ENCODE measurements around the gene NOL8.

Gene NOL8

GRCh38 chr9:92328225-92328624, 3.1 kb upstream of the NOL8 start:
- H3K4me1 ChIP-seq (ENCODE audit: insufficient read depth, low read length) = peaks cover 19% of the 10 kb centered on the region
- H3K36me3 ChIP-seq (ENCODE audit: insufficient read depth, low read length) = peaks cover under 1% of the 10 kb centered on the region; the same call in 1 of the 2 replicates
- H3K9ac ChIP-seq (ENCODE audit: low read depth, low read length) = no peak overlapping the region
- no peaks in the 10 kb centered on the region for H3K9me3 ChIP-seq (ENCODE audit: control insufficient read depth, insufficient read depth, low read length)

GRCh38 chr9:92327283-92327850, 2.2 kb upstream of the NOL8 start:
- Histone ChIP-seq H3K36me3 (ENCODE audit: insufficient read depth, low read length) (peaks cover 6% of the 10 kb centered on the region), H3K9ac (ENCODE audit: low read depth, low read length) (peak overlapping the region; percentile 65; the same call in 1 of the 2 replicates), H3K9me3 (ENCODE audit: control insufficient read depth, insufficient read depth, low read length) (no peaks in the 10 kb centered on the region), H3K4me1 (ENCODE audit: insufficient read depth, low read length) (peaks cover 19% of the 10 kb centered on the region)

GRCh38 chr9:92325991-92326500, 896 bp upstream of the NOL8 start:
- Histone ChIP-seq H3K4me1 (ENCODE audit: insufficient read depth, low read length) (peaks cover 19% of the 10 kb centered on the region), H3K9ac (ENCODE audit: low read depth, low read length) (peak overlapping the region; percentile 65), H3K9me3 (ENCODE audit: control insufficient read depth, insufficient read depth, low read length) (no peaks in the 10 kb centered on the region), H3K36me3 (ENCODE audit: insufficient read depth, low read length) (peaks cover 6% of the 10 kb centered on the region)

- Histone ChIP-seq H3K9ac (ENCODE audit: low read depth, low read length) (peak overlapping the region; percentile 65), H3K4me1 (ENCODE audit: insufficient read depth, low read length) (peaks cover 19% of the 10 kb centered on the region), H3K36me3 (ENCODE audit: insufficient read depth, low read length) (peaks cover 10% of the 10 kb centered on the region), H3K9me3 (ENCODE audit: control insufficient read depth, insufficient read depth, low read length) (no peaks in the 10 kb centered on the region)
Measured at GRCh38 chr9:92324889-92325268, 271 bp downstream of the NOL8 start.

- peaks cover 14% of the 10 kb centered on the region for H3K36me3 ChIP-seq (ENCODE audit: insufficient read depth, low read length)
- H3K9me3 ChIP-seq (ENCODE audit: control insufficient read depth, insufficient read depth, low read length) = no peaks in the 10 kb centered on the region
- peak overlapping the region; percentile 65 for H3K9ac ChIP-seq (ENCODE audit: low read depth, low read length)
- H3K4me1 ChIP-seq (ENCODE audit: insufficient read depth, low read length) = peaks cover 19% of the 10 kb centered on the region
Measured at GRCh38 chr9:92324431-92324830, 719 bp downstream of the NOL8 start.

GRCh38 chr9:92315456-92315855, 9.7 kb downstream of the NOL8 start:
- Histone ChIP-seq H3K9me3 (ENCODE audit: control insufficient read depth, insufficient read depth, low read length) (no peaks in the 10 kb centered on the region), H3K9ac (ENCODE audit: low read depth, low read length) (no peak overlapping the region), H3K36me3 (ENCODE audit: insufficient read depth, low read length) (peaks cover 34% of the 10 kb centered on the region), H3K4me1 (ENCODE audit: insufficient read depth, low read length) (no peaks in the 10 kb centered on the region)

GRCh38 chr9:92313624-92314012, 11.5 kb downstream of the NOL8 start:
- no peaks in the 10 kb centered on the region for H3K9me3 ChIP-seq (ENCODE audit: control insufficient read depth, insufficient read depth, low read length)
- H3K9ac ChIP-seq (ENCODE audit: low read depth, low read length) = no peak overlapping the region
- peaks cover 34% of the 10 kb centered on the region for H3K36me3 ChIP-seq (ENCODE audit: insufficient read depth, low read length)
- H3K4me1 ChIP-seq (ENCODE audit: insufficient read depth, low read length) = no peaks in the 10 kb centered on the region

- Histone ChIP-seq H3K9me3 (ENCODE audit: control insufficient read depth, insufficient read depth, low read length) (no peaks in the 10 kb centered on the region), H3K36me3 (ENCODE audit: insufficient read depth, low read length) (peaks cover 37% of the 10 kb centered on the region), H3K9ac (ENCODE audit: low read depth, low read length) (no peak overlapping the region)
Measured at GRCh38 chr9:92312887-92313623, 12.1 kb downstream of the NOL8 start.

GRCh38 chr9:92310562-92310961, 14.6 kb downstream of the NOL8 start:
- H3K9me3 ChIP-seq (ENCODE audit: control insufficient read depth, insufficient read depth, low read length) = no peaks in the 10 kb centered on the region
- H3K9ac ChIP-seq (ENCODE audit: low read depth, low read length) = no peak overlapping the region
- H3K36me3 ChIP-seq (ENCODE audit: insufficient read depth, low read length) = peaks cover 41% of the 10 kb centered on the region
- H3K4me1 ChIP-seq (ENCODE audit: insufficient read depth, low read length) = no peaks in the 10 kb centered on the region

More at GRCh38 chr9:92312887-92313623, 12.1 kb downstream of the NOL8 start:
- H3K4me1 ChIP-seq (ENCODE audit: insufficient read depth, low read length) = no peaks in the 10 kb centered on the region

GRCh38 chr9:92308893-92309292, 16.3 kb downstream of the NOL8 start:
- no peaks in the 10 kb centered on the region for H3K9me3 ChIP-seq (ENCODE audit: control insufficient read depth, insufficient read depth, low read length)
- H3K9ac ChIP-seq (ENCODE audit: low read depth, low read length) = no peak overlapping the region
- no peaks in the 10 kb centered on the region for H3K4me1 ChIP-seq (ENCODE audit: insufficient read depth, low read length)
- H3K36me3 ChIP-seq (ENCODE audit: insufficient read depth, low read length) = peaks cover 37% of the 10 kb centered on the region

GRCh38 chr9:92300936-92301335, 24.2 kb downstream of the NOL8 start:
- peaks cover 7% of the 10 kb centered on the region for H3K36me3 ChIP-seq (ENCODE audit: insufficient read depth, low read length)
- H3K9ac ChIP-seq (ENCODE audit: low read depth, low read length) = no peak overlapping the region
- H3K9me3 ChIP-seq (ENCODE audit: control insufficient read depth, insufficient read depth, low read length) = no peaks in the 10 kb centered on the region
- no peaks in the 10 kb centered on the region for H3K4me1 ChIP-seq (ENCODE audit: insufficient read depth, low read length)

- Histone ChIP-seq H3K36me3 (ENCODE audit: insufficient read depth, low read length) (peaks cover 7% of the 10 kb centered on the region), H3K9me3 (ENCODE audit: control insufficient read depth, insufficient read depth, low read length) (no peaks in the 10 kb centered on the region), H3K4me1 (ENCODE audit: insufficient read depth, low read length) (no peaks in the 10 kb centered on the region), H3K9ac (ENCODE audit: low read depth, low read length) (no peak overlapping the region)
Measured at GRCh38 chr9:92299116-92299515, 26.0 kb downstream of the NOL8 start.

GRCh38 chr9:92298036-92298435, 27.1 kb downstream of the NOL8 start:
- Histone ChIP-seq H3K9me3 (ENCODE audit: control insufficient read depth, insufficient read depth, low read length) (no peaks in the 10 kb centered on the region), H3K9ac (ENCODE audit: low read depth, low read length) (no peak overlapping the region), H3K4me1 (ENCODE audit: insufficient read depth, low read length) (no peaks in the 10 kb centered on the region), H3K36me3 (ENCODE audit: insufficient read depth, low read length) (peaks cover 7% of the 10 kb centered on the region)

- Histone ChIP-seq H3K4me1 (ENCODE audit: insufficient read depth, low read length) (no peaks in the 10 kb centered on the region), H3K36me3 (ENCODE audit: insufficient read depth, low read length) (peaks cover 5% of the 10 kb centered on the region), H3K9ac (ENCODE audit: low read depth, low read length) (no peak overlapping the region), H3K9me3 (ENCODE audit: control insufficient read depth, insufficient read depth, low read length) (no peaks in the 10 kb centered on the region)
Measured at GRCh38 chr9:92297611-92298010, 27.5 kb downstream of the NOL8 start.

- Histone ChIP-seq H3K4me1 (ENCODE audit: insufficient read depth, low read length) (peaks cover 5% of the 10 kb centered on the region; the same call in 1 of the 2 replicates), H3K36me3 (ENCODE audit: insufficient read depth, low read length) (peaks cover 2% of the 10 kb centered on the region), H3K9ac (ENCODE audit: low read depth, low read length) (no peak overlapping the region), H3K9me3 (ENCODE audit: control insufficient read depth, insufficient read depth, low read length) (no peaks in the 10 kb centered on the region)
Measured at GRCh38 chr9:92295827-92296258, 29.3 kb downstream of the NOL8 start.
